ENCODE data around the gene TTBK2.

DNA sequence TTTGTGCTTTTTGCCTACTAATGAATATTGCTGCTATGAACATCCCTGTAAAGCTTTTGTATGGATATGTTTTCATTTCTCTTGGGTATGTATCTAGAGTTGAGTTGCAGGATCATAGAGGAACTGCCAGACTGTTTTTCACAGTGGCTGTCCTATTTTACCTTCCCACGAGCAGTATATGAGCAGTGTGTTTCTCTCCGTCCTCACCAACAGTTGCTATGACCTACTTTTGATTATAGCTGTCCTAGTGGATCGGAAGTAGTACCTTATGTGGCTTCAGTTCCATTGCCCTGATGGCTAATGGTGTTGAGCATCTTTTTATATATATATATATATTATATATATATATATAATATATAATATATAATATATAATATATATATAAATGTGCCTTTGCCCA lies 208.8 kb downstream of the TTBK2 start:
- TF ChIP-seq POLR2A (IDR thresholded peaks at IDR 0.05): no peak
- TF ChIP-seq, protein P1, sequence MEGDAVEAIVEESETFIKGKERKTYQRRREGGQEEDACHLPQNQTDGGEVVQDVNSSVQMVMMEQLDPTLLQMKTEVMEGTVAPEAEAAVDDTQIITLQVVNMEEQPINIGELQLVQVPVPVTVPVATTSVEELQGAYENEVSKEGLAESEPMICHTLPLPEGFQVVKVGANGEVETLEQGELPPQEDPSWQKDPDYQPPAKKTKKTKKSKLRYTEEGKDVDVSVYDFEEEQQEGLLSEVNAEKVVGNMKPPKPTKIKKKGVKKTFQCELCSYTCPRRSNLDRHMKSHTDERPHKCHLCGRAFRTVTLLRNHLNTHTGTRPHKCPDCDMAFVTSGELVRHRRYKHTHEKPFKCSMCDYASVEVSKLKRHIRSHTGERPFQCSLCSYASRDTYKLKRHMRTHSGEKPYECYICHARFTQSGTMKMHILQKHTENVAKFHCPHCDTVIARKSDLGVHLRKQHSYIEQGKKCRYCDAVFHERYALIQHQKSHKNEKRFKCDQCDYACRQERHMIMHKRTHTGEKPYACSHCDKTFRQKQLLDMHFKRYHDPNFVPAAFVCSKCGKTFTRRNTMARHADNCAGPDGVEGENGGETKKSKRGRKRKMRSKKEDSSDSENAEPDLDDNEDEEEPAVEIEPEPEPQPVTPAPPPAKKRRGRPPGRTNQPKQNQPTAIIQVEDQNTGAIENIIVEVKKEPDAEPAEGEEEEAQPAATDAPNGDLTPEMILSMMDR (IDR thresholded peaks at IDR 0.05): no peak

Data from adrenal gland (tissue), 5 donors.